ENCODE data around the gene RNF26.

DNA sequence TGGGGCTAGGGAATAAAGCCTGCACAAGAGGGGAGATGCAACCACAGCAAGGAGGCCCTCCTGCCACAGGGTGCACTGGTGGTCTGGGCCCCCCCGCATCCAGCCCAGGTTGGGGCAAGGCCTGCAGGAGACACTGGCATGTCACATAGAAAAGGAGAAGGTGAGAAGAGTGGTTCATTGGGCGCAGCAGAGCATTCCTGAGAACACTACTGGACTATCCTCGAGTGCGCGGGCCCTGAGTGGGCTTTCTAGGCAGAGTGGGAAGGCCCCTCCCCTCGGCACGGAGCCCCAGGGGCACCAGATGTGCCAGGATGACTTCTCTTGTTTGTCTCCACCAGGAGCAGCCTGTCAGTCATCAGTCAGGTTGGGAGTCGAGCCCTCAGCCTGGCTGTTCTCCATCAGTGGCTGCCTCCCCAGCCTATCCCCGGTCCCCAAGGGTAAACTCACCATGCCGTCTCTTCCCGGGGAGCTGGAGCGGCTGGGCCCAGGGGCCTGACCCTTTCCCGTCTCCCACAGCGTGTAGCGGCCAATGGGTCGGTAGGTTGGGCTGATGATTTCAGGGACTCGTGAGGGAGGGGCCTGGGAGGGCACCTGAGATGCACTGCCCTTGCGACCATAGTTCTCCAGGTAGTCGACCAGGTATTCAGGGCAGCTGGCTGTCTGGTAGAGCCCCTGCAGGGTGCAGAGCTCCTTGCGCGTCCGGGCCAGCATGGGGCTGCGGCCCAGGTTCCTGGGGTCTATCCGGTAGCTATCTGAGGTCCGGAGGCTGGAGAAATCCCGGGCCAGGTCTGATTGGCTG, 38.1 kb downstream of the RNF26 start:
- TF ChIP-seq ZNF521 (tag by site-specific recombination; IDR thresholded peaks at IDR 0.05) (no peak), KLF9 (tag by site-specific recombination; IDR thresholded peaks at IDR 0.05; ENCODE audit: low read depth) (no peak), FEZF1 (tag by site-specific recombination; IDR thresholded peaks at IDR 0.05) (no peak), OVOL3 (tag by site-specific recombination; IDR thresholded peaks at IDR 0.05) (no peak), ZNF660 (tag by site-specific recombination; IDR thresholded peaks at IDR 0.05) (no peak), ZNF16 (tag by site-specific recombination; IDR thresholded peaks at IDR 0.05; ENCODE audit: low read depth) (no peak), KLF10 (tag by site-specific recombination; IDR thresholded peaks at IDR 0.05) (no peak), ZSCAN30 (tag by site-specific recombination; IDR thresholded peaks at IDR 0.05) (no peak), ZNF274 (IDR thresholded peaks at IDR 0.05; ENCODE audit: low read length) (no peak), ZNF274 (tag by site-specific recombination; IDR thresholded peaks at IDR 0.05; ENCODE audit: borderline replicate concordance) (no peak)
- TF ChIP-seq, protein P1, sequence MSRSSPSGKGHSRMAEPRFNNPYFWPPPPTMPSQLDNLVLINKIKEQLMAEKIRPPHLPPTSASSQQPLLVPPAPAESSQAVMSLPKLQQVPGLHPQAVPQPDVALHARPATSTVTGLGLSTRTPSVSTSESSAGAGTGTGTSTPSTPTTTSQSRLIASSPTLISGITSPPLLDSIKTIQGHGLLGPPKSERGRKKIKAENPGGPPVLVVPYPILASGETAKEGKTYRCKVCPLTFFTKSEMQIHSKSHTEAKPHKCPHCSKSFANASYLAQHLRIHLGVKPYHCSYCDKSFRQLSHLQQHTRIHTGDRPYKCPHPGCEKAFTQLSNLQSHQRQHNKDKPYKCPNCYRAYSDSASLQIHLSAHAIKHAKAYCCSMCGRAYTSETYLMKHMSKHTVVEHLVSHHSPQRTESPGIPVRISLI (tag by site-specific recombination; IDR thresholded peaks at IDR 0.05) = no peak
- TF ChIP-seq, protein P2, sequence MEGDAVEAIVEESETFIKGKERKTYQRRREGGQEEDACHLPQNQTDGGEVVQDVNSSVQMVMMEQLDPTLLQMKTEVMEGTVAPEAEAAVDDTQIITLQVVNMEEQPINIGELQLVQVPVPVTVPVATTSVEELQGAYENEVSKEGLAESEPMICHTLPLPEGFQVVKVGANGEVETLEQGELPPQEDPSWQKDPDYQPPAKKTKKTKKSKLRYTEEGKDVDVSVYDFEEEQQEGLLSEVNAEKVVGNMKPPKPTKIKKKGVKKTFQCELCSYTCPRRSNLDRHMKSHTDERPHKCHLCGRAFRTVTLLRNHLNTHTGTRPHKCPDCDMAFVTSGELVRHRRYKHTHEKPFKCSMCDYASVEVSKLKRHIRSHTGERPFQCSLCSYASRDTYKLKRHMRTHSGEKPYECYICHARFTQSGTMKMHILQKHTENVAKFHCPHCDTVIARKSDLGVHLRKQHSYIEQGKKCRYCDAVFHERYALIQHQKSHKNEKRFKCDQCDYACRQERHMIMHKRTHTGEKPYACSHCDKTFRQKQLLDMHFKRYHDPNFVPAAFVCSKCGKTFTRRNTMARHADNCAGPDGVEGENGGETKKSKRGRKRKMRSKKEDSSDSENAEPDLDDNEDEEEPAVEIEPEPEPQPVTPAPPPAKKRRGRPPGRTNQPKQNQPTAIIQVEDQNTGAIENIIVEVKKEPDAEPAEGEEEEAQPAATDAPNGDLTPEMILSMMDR (tag by site-specific recombination; IDR thresholded peaks at IDR 0.05) = no peak
- TF ChIP-seq, protein P3, sequence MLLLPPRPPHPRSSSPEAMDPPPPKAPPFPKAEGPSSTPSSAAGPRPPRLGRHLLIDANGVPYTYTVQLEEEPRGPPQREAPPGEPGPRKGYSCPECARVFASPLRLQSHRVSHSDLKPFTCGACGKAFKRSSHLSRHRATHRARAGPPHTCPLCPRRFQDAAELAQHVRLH (tag by site-specific recombination; IDR thresholded peaks at IDR 0.05) = no peak

Measured in HEK293 (cell line).